Kidney (tissue), 14 donors: Measurements from ENCODE around the gene TBC1D8B. TPM values are rescaled to one million over a fixed set of nuclear protein-coding genes. Genes with fewer than 3 reads are reported as not detected.
"Not testable (repeated sequence)": the region's sequence is repeated elsewhere in the genome, so short reads cannot be mapped to it uniquely, and the experiment has no call there.

ENCODE experiments used
- DNase-seq, 5 donors: peaks; one replicate each; pipeline ENCODE4 v3.0.0-alpha.2; 2013 to 2020
- FAIRE-seq: peaks from 2 replicates; lab custom pipeline; 2012; peaks lifted over from hg19 to GRCh38; lab: Jason Lieb, UNC
- H3K27ac ChIP-seq, 2 donors: one replicate each; pipeline ENCODE4 v1.7.0; 2013; ENCODE audit warnings: low read depth in 2 of 2, low read length in 2 of 2, inconsistent platforms in 1 of 2
- H3K27me3 ChIP-seq: one replicate; pipeline ENCODE4 v1.7.1; 2013; ENCODE audit warnings: low read length, inconsistent platforms; ENCODE audit not compliant: control insufficient read depth, insufficient read depth
- H3K36me3 ChIP-seq, 3 donors: one replicate each; pipeline versions ENCODE4 v1.7.0 to v1.7.1; 2013; ENCODE audit warnings: low read length in 3 of 3, control low read depth in 1 of 3, inconsistent platforms in 1 of 3; ENCODE audit not compliant: insufficient read depth in 3 of 3, control insufficient read depth in 2 of 3
- H3K4me1 ChIP-seq, 3 donors: one replicate each; pipeline versions ENCODE4 v1.7.0 to v1.7.1; 2013; ENCODE audit warnings: low read length in 3 of 3, inconsistent platforms in 1 of 3, low read depth in 1 of 3; ENCODE audit not compliant: control insufficient read depth in 2 of 3, insufficient read depth in 2 of 3
- H3K4me3 ChIP-seq, 3 donors: one replicate each; pipeline versions ENCODE4 v1.7.0 to v1.8.1; 2013; ENCODE audit warnings: low read length in 3 of 3, control low read depth in 1 of 3, inconsistent platforms in 1 of 3
- H3K9ac ChIP-seq, 3 donors: one replicate each; pipeline versions ENCODE4 v1.7.0 to v1.7.1; 2013; ENCODE audit warnings: low read length in 3 of 3, control low read depth in 1 of 3, inconsistent platforms in 1 of 3
- H3K9me3 ChIP-seq, 3 donors: one replicate each; pipeline versions ENCODE4 v1.7.0 to v1.7.1; 2013; ENCODE audit warnings: low read length in 3 of 3, control low read depth in 1 of 3, inconsistent platforms in 1 of 3; ENCODE audit not compliant: control insufficient read depth in 2 of 3, insufficient read depth in 1 of 3
- CTCF ChIP-seq: IDR thresholded peaks from 3 replicates; pipeline ENCODE4 v1.5.1; 2012; ENCODE audit warnings: mild to moderate bottlenecking, moderate library complexity, borderline replicate concordance; ENCODE audit not compliant: insufficient read depth; ENCODE audit errors: extremely low read depth
- intact Hi-C: fragments of 100-400 bp; cut with DNase I; formaldehyde crosslinking; loops from one replicate; pipeline ENCODE4 v1.11.1; 2022
- polyA plus RNA-seq: library from polyadenylated mRNA; stranded (reverse); fragments of 350-450 nt; fragmentation: Illumina TruSeq; extraction: RNeasy Lipid Tissue Mini Kit (QIAGEN cat#74804); gene quantifications from one replicate; pipeline ENCODE4 v1.2.3, GENCODE V29; 2014; ENCODE audit warnings: low read depth, low replicate concordance; ENCODE audit not compliant: insufficient read depth
- total RNA-seq: library from RNA; stranded (reverse); fragmentation: NEBNext Ultra II Directional; extraction: Animal tissue kit (Norgen Biotek cat#: 25700); gene quantifications from one replicate; pipeline ENCODE4 v1.2.1, GENCODE V29; 2021
- donor health status: control.
- donor health status: control.
- donor health status: control.
- donor health status: control.
- donor health status: control.
- donor health status: DM: yes; HTN: yes; CAD: no.
- donor health status: Normal renal cell carcinoma (clear cell type).

TBC1D8B gene
- total and polyA plus RNA-seq, 2 donors from 2014 or later, result 3.5 to 9.7 TPM

DNA sequence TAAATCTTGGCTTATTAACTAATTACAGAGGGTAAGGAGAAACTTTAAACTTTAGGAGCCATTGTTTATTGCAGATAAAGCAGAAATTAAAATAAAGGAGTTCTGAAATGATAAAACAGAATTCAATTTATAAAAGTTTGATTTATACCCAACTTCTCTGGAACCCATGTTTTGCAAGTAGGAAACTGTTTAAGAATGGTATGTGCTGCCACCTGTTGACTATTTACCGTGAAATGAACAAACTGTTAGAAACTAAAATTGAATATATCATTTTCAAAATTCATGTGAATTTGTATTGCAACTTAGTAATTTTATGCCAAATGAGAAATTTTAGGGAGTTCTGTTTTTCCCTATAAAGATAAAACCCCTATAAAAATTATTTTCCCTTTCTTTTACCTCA is 11.0 kb upstream of the TBC1D8B start:
- Histone ChIP-seq H3K36me3 (no peaks in the 10 kb centered on the region), H3K9me3 (no peaks in the 10 kb centered on the region), H3K9ac (no peak overlapping the region), H3K4me3 (no peak overlapping the region), H3K4me1 (no peaks in the 10 kb centered on the region), H3K27me3 (no peaks in the 10 kb centered on the region), H3K27ac (no peak overlapping the region)
- peak; percentile 97 for FAIRE-seq
- peak; percentile 17 for TF ChIP-seq CTCF
- intact Hi-C loops, result no loop called here
- DNase-seq, result no peak

- no peak for DNase-seq
These were observed 448 bp upstream of the TBC1D8B start for GRCh38 chrX:106802063-106802387.

GRCh38 chrX:106811131-106811910 is 8.8 kb downstream of the TBC1D8B start:
- no peak overlapping the region for H3K9ac ChIP-seq
- TF ChIP-seq CTCF, result no peak
- H3K27ac ChIP-seq, result no peak overlapping the region
- DNase-seq, result no peak
- intact Hi-C loops, result no loop called here
- no peaks in the 10 kb centered on the region for H3K36me3 ChIP-seq
- no peak for FAIRE-seq
- no peaks in the 10 kb centered on the region for H3K4me1 ChIP-seq
- no peaks in the 10 kb centered on the region for H3K27me3 ChIP-seq
- no peak overlapping the region for H3K4me3 ChIP-seq
- no peaks in the 10 kb centered on the region for H3K9me3 ChIP-seq

More at GRCh38 chrX:106802063-106802387, 448 bp upstream of the TBC1D8B start:
- TF ChIP-seq CTCF, result no peak
- Histone ChIP-seq H3K27me3 (peaks cover 8% of the 10 kb centered on the region), H3K9me3 (no peaks in the 10 kb centered on the region), H3K4me3 (peak overlapping the region; percentile 82 to 89 (median 88)), H3K27ac (no peak overlapping the region), H3K4me1 (peaks cover 0 to 4% (median 0%) of the 10 kb centered on the region in 3 donors), H3K36me3 (no peaks in the 10 kb centered on the region), H3K9ac (peak overlapping the region in 2 of 3 donors; percentile 81 to 84)
- intact Hi-C loops, result no loop called here
- no peak for FAIRE-seq

DNA sequence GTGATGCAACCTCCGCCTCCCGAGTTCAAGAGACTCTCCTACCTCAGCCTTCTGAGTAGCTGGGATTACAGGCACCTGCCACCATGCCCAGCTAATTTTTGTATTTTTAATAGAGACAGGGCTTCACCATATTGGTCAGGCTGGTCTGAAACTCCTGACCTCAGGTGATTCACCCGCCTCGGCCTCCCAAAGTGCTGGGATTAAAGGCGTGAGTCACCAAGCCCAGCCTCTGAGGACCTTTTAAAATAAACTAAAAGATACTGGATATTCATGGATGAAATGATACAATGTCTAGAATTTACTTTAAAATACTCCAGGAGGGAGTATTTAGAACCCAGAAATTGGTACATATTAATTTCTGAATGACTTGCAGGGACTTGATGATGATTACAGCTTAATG is 10.5 kb downstream of the TBC1D8B start:
- FAIRE-seq, H3K27me3 ChIP-seq, H3K4me3 ChIP-seq, DNase-seq, H3K36me3 ChIP-seq, H3K9ac ChIP-seq, intact Hi-C loops, H3K9me3 ChIP-seq, H3K27ac ChIP-seq, H3K4me1 ChIP-seq: not testable (repeated sequence)

- H3K9me3 ChIP-seq, result not testable (repeated sequence)
These were observed 11.6 kb downstream of the TBC1D8B start for GRCh38 chrX:106814093-106814492.

More at GRCh38 chrX:106814093-106814492, 11.6 kb downstream of the TBC1D8B start:
- H3K4me3 ChIP-seq, H3K4me1 ChIP-seq, H3K27me3 ChIP-seq, H3K27ac ChIP-seq, intact Hi-C loops, H3K36me3 ChIP-seq, H3K9ac ChIP-seq, FAIRE-seq, DNase-seq: not testable (repeated sequence)
